GM23338 (cell line): ENCODE results near the gene RAPGEF4. TPM values are rescaled to one million over a fixed set of nuclear protein-coding genes. Genes with fewer than 3 reads are reported as not detected.

ENCODE experiments used
- ATAC-seq: fragments of 200-7000 bp; cut with Tn5 transposase; 3 replicates; pipeline ENCODE4 v1.9.1; 2020
- DNase-seq: peaks from one replicate; pipeline ENCODE4 v3.0.0-alpha.2; 2015; ENCODE audit warnings: low spot score
- H2AFZ ChIP-seq: fragments of 200-600 bp; sonication (generic); 2 replicates; pipeline ENCODE4 v1.8.0; 2016; ENCODE audit warnings: antibody characterized with exemption, mild to moderate bottlenecking, moderate library complexity
- H3F3A ChIP-seq: fragments of 200-600 bp; sonication (generic); replicated peaks from 2 replicates; pipeline ENCODE4 v1.8.0; 2017; ENCODE audit warnings: antibody characterized with exemption, mixed run types, low read depth
- H3K27ac ChIP-seq: fragments of 200-600 bp; sonication (generic); 2 replicates; pipeline ENCODE4 v1.6.1; 2016; ENCODE audit warnings: low read depth
- H3K27me3 ChIP-seq: fragments of 200-600 bp; sonication (generic); 2 replicates; pipeline ENCODE4 v1.8.0; 2016; ENCODE audit warnings: mild to moderate bottlenecking, mixed run types, moderate library complexity; ENCODE audit not compliant: insufficient read depth
- H3K36me3 ChIP-seq: fragments of 200-600 bp; sonication (generic); 2 replicates; pipeline ENCODE4 v1.8.0; 2016; ENCODE audit warnings: mild to moderate bottlenecking; ENCODE audit not compliant: insufficient read depth
- H3K4me1 ChIP-seq: fragments of 200-600 bp; sonication (generic); 2 replicates; pipeline ENCODE4 v1.8.0; 2016; ENCODE audit warnings: mild to moderate bottlenecking, moderate library complexity; ENCODE audit not compliant: insufficient read depth
- H3K4me2 ChIP-seq: fragments of 200-600 bp; sonication (generic); 2 replicates; pipeline ENCODE4 v1.7.1; 2017; ENCODE audit warnings: mixed run types
- H3K4me3 ChIP-seq: fragments of 200-600 bp; sonication (generic); 2 replicates; pipeline ENCODE4 v1.6.1; 2016; ENCODE audit warnings: mixed run types
- H3K79me2 ChIP-seq: fragments of 200-600 bp; sonication (generic); replicated peaks from 2 replicates; pipeline ENCODE4 v1.8.0; 2017; ENCODE audit warnings: mild to moderate bottlenecking; ENCODE audit not compliant: insufficient read depth
- H3K9me2 ChIP-seq: fragments of 200-600 bp; sonication (generic); 2 replicates; pipeline ENCODE4 v1.8.0; 2017; ENCODE audit not compliant: insufficient read depth
- H4K20me1 ChIP-seq: fragments of 200-600 bp; sonication (generic); replicated peaks from 2 replicates; pipeline ENCODE4 v1.8.0; 2017; ENCODE audit warnings: mild to moderate bottlenecking; ENCODE audit not compliant: insufficient read depth
- H3K27ac Mint-ChIP-seq: 2 replicates; pipeline ENCODE4 v1.8.0; 2020; ENCODE audit warnings: inconsistent platforms, mild to moderate bottlenecking, moderate library complexity, mixed read lengths
- H3K27me3 Mint-ChIP-seq: 3 replicates; pipeline ENCODE4 v1.8.0; 2022; ENCODE audit warnings: low read depth, mild to moderate bottlenecking, moderate library complexity, mixed read lengths, inconsistent platforms; ENCODE audit not compliant: insufficient read depth, poor library complexity
- H3K36me3 Mint-ChIP-seq: 3 replicates; pipeline ENCODE4 v1.8.0; 2021; ENCODE audit warnings: low read depth, mild to moderate bottlenecking, inconsistent platforms, moderate library complexity, mixed read lengths
- H3K4me1 Mint-ChIP-seq: 3 replicates; pipeline ENCODE4 v1.8.0; 2020; ENCODE audit warnings: mild to moderate bottlenecking, inconsistent platforms, mixed read lengths
- H3K4me3 Mint-ChIP-seq: 3 replicates; pipeline ENCODE4 v1.8.0; 2021; ENCODE audit warnings: moderate library complexity, mild to moderate bottlenecking, inconsistent platforms, mixed read lengths
- H3K9me3 Mint-ChIP-seq: 3 replicates; pipeline ENCODE4 v1.8.0; 2020; ENCODE audit warnings: moderate library complexity, mild to moderate bottlenecking, inconsistent platforms, mixed read lengths
- CREB1 ChIP-seq: fragments of 250-450 bp; sonication (Bioruptor Pico); IDR thresholded peaks from 2 replicates; pipeline ENCODE4 v1.5.0; 2020; ENCODE audit warnings: low read depth, mild to moderate bottlenecking, moderate library complexity
- CTCF ChIP-seq, 2 experiments: fragments of 200-600 bp in 1 of 2; sonication (generic) in 1 of 2; conservative IDR thresholded peaks; 2 replicates each; pipeline versions ENCODE4 v1.5.1 to v1.6.1; 2016 to 2017; ENCODE audit warnings: antibody characterized with exemption in 2 of 2, low read depth in 2 of 2, mild to moderate bottlenecking in 2 of 2, moderate library complexity in 1 of 2
- ETS1 ChIP-seq: IDR thresholded peaks from 2 replicates; pipeline ENCODE4 v1.6.1; 2016; ENCODE audit warnings: antibody characterized with exemption
- EZH2 ChIP-seq: fragments of 200-600 bp; sonication (generic); IDR thresholded peaks from one replicate; pipeline ENCODE4 v1.8.0; 2017; ENCODE audit warnings: antibody characterized with exemption, mild to moderate bottlenecking, low read depth; ENCODE audit not compliant: unreplicated experiment
- EZH2phosphoT487 ChIP-seq: fragments of 200-600 bp; sonication (generic); IDR thresholded peaks from one replicate; pipeline ENCODE4 v1.8.1; 2018; ENCODE audit warnings: antibody characterized with exemption; ENCODE audit not compliant: unreplicated experiment
- JUNB ChIP-seq: IDR thresholded peaks from one replicate; pipeline ENCODE4 v1.6.1; 2016; ENCODE audit warnings: antibody characterized with exemption; ENCODE audit not compliant: unreplicated experiment
- NANOG ChIP-seq: IDR thresholded peaks from 2 replicates; pipeline ENCODE4 v1.6.1; 2016; ENCODE audit warnings: antibody characterized with exemption, borderline replicate concordance
- POLR2AphosphoS5 ChIP-seq: IDR thresholded peaks from 2 replicates; pipeline ENCODE4 v1.6.1; 2016; ENCODE audit warnings: antibody characterized with exemption, low read depth
- REST ChIP-seq: IDR thresholded peaks from one replicate; pipeline ENCODE4 v1.6.1; 2018; ENCODE audit warnings: antibody characterized with exemption; ENCODE audit not compliant: unreplicated experiment
- STAT1 ChIP-seq: IDR thresholded peaks from one replicate; pipeline ENCODE4 v1.6.1; 2016; ENCODE audit warnings: antibody characterized with exemption; ENCODE audit not compliant: unreplicated experiment
- ZNF114 ChIP-seq: fragments of 250-450 bp; sonication (Bioruptor Pico); IDR thresholded peaks from 2 replicates; pipeline ENCODE4 v1.5.0; 2020; ENCODE audit warnings: mild to moderate bottlenecking, moderate library complexity
- ZNF331 ChIP-seq: fragments of 250-450 bp; sonication (Bioruptor Pico); IDR thresholded peaks from 2 replicates; pipeline ENCODE4 v1.5.0; 2020; ENCODE audit warnings: low read depth, mild to moderate bottlenecking, moderate library complexity
- ZNF462 ChIP-seq: fragments of 250-450 bp; sonication (Bioruptor Pico); IDR thresholded peaks from 2 replicates; pipeline ENCODE4 v1.5.0; 2020; ENCODE audit warnings: mild to moderate bottlenecking, moderate library complexity
- polyA plus RNA-seq: library from polyadenylated mRNA; unstranded; fragments of >200 nt; fragmentation: Nextera tagmentation; extraction: Ambion mirVana; gene quantifications from 2 replicates; pipeline ENCODE4 v1.2.1, GENCODE V29; 2016
- total RNA-seq: library from RNA; depleted of rRNA; stranded (reverse); fragments of >200 nt; shearing (Covaris generic); gene quantifications from 2 replicates; pipeline ENCODE4 v1.2.3, GENCODE V29; 2014

The RAPGEF4 gene
- total and polyA plus RNA-seq, 2 experiments from 2014 or later = 1.7 to 4.7 TPM

- Histone ChIP-seq H3K4me3 (no peak overlapping the region), H3K4me2 (no peak overlapping the region), H3K79me2 (no peaks in the 10 kb centered on the region), H3K27me3 (no peaks in the 10 kb centered on the region), H3K27ac (no peak overlapping the region), H3K9me2 (no peaks in the 10 kb centered on the region), H2AFZ (no peak overlapping the region), H3K4me1 (peaks cover 7% of the 10 kb centered on the region), H3F3A (no peaks in the 10 kb centered on the region), H3K36me3 (no peaks in the 10 kb centered on the region), H4K20me1 (no peaks in the 10 kb centered on the region)
- no peaks in the 10 kb centered on the region for H3K27me3 Mint-ChIP-seq
- peaks cover 22% of the 10 kb centered on the region for H3K4me1 Mint-ChIP-seq
- no peak for ATAC-seq
- no peak overlapping the region for H3K4me3 Mint-ChIP-seq
- no peaks in the 10 kb centered on the region for H3K36me3 Mint-ChIP-seq
- no peak for DNase-seq
- H3K27ac Mint-ChIP-seq = no peak overlapping the region
- no peaks in the 10 kb centered on the region for H3K9me3 Mint-ChIP-seq
- no peak for TF ChIP-seq ZNF114 (CRISPR knock-in tag)
- TF ChIP-seq EZH2 = no peak
- no peak for TF ChIP-seq CREB1
- no peak for TF ChIP-seq POLR2AphosphoS5
- no peak for TF ChIP-seq JUNB
- TF ChIP-seq CTCF (conservative IDR thresholded peaks at IDR 0.05; ENCODE audit: low read depth in 2 of 2) = no peak
- no peak for TF ChIP-seq ZNF462 (CRISPR knock-in tag)
- TF ChIP-seq ETS1 = no peak
- no peak for TF ChIP-seq NANOG
- no peak for TF ChIP-seq REST
- TF ChIP-seq ZNF331 (CRISPR knock-in tag) = no peak
- no peak for TF ChIP-seq STAT1
- TF ChIP-seq EZH2phosphoT487 = no peak
These were observed 214.9 kb downstream of the RAPGEF4 start for GRCh38 chr2:172950565-172950964.
